HUDEP-2 (cell line): ENCODE data around the gene SPINK2.
A peak's percentile ranks its signal among the peaks of the same experiment; 100 is the strongest.

Experiments
- DNase-seq, 76 experiments: peaks; one replicate each; lab custom pipeline; 2025; ENCODE audit not compliant: unreplicated experiment in 76 of 76; lab: John Stamatoyannopoulos, UW

SPINK2 gene

DNA sequence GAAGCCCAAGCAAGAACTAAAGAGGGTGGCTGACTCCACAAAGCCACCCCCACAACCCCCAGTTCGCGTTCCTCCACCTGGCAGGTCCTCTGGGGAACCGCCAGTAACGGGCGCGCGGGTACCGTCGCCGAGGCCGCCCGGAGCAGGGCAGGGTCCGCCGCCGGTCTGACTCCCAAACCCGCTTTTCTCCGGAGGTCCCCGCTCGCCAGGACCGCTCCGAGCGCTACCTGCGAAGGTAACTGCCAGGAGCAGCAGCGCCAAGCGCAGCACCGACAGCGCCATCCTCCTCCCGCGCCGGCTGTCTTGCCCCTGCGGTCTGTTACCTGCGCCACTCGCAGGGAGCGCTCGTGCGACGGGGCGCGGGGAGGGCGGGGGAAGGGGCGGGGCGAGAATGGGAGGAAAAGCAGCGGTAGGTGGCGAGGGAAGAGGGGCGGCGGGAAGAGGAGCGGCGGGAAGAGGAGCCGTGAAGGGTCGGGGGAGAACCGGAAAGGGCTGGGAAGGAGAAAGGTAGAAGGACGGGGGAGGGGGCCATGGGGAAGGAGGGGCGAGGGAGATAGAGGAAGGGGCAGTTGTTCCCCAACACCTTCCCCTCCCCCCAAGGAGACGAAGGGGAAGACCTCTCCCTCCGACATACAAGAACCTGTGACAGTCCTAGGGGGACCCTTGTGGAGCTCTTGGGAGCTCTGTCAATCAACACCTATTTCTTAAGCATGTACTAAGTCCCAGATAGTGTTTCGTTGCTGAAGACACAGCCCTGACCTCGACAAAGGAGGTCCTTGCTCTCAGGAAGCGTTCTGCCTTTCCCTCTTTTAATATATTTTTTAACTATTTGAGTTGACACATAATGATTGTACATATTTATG, at the start of gene SPINK2:
Gene SPINK2, minus strand, starts transcription at position 321 of the 863 bp plus-strand sequence. Its CDS starts 39 bp downstream, at position 282.
- peak in 22 of 76 experiments; percentile 1 to 35 (median 8) for DNase-seq

- DNase-seq = no peak
Measured at GRCh38 chr4:56870946-56871345, 49.4 kb upstream of the SPINK2 start.

GRCh38 chr4:56863441-56864139, 42.1 kb upstream of the SPINK2 start:
- DNase-seq = no peak

GRCh38 chr4:56861360-56861759, 39.9 kb upstream of the SPINK2 start:
- peak in 1 of 76 experiments; percentile 0 for DNase-seq

DNA sequence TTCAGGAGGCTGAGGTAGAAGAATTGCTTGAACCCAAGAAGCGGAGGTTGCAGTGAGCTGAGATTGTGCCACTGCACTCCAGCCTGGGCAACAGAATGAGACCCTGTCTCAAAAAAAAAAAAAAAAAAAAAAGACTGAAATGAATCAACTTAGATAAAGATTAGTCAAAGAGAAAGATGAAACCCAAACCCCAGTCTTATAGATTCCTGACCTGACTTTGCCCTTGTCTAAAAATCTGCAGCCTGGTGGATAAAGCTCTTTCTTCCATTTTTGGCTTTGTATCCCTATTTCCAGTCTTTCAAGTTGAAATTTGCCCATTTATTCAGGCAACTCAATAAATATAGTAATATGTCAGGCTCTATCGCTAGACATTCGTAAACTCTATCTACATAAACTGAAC, 39.3 kb upstream of the SPINK2 start:
- DNase-seq = no peak

- no peak for DNase-seq
Measured at GRCh38 chr4:56859841-56860240, 38.3 kb upstream of the SPINK2 start.

DNA sequence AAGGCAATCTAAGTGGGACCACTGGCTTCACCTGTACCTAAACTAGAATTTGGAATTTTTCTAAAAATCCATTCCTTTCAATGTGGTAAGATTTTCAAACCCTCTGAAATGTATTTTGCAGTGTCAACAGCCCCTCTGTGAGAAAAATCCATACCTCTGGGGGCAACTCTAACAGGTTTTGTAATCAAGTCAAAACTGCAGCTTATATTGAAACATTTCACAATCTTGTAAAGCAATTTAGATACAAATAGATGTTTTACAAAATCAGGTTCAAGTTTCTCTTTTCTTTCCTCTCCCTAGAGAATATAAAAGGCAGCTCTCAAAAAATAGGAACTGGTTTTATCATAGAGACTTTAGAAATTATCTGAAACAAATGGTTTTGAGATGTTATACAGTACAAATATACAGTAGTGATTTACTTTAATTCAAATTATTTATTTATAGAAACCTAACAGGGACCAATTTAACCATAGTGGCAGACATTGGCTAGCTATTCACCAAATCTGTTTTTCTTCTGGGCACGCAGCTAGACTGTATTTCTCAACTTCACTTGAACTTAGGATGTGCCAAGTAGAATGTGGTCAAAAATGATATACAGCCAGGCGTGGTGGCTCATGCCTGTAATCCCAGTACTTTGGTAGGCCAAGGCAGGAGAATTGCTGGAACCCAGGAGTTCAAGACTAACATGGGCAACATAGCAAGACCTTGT, 36.3 kb upstream of the SPINK2 start:
- DNase-seq = no peak

- DNase-seq = no peak
Measured at GRCh38 chr4:56856656-56857055, 35.2 kb upstream of the SPINK2 start.

GRCh38 chr4:56850910-56851309, 29.4 kb upstream of the SPINK2 start:
- no peak for DNase-seq

DNA sequence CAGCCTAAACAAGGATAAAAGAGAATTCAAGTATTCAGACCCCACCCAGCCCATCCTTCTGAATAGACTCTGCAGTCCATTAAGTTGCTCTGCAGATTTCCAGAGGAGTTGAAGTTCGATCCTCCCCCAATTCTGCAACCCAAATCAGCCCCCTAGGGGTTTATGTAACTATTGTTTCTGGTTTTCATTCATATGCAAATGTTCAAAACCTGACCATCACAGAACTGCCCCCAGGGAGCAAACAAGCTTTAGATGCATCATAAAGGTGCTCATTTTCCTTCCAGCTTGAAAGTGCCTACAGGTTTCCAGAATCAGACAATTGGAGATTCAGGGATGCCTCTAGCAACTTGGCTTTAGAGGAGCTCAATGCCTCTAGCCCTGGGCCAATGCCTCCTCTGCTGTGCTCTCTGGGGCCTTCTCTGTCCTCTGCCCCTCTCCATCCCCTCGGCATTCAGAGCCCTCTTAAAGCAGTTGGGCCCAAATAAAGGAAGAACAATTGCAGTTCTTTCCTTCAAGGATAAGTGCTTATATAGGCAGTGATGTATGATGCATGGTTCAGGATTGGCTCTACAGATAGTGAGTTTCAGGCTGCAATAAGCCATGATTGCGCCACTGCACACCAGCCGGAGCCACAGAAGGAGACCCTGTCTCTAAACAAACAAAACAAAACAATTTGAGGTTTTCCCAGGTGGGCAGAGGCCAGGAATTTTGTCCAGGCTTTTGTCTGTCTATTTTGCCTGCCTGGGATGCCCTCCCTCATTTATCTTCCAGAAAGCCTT, 23.5 kb upstream of the SPINK2 start:
- DNase-seq = no peak

DNA sequence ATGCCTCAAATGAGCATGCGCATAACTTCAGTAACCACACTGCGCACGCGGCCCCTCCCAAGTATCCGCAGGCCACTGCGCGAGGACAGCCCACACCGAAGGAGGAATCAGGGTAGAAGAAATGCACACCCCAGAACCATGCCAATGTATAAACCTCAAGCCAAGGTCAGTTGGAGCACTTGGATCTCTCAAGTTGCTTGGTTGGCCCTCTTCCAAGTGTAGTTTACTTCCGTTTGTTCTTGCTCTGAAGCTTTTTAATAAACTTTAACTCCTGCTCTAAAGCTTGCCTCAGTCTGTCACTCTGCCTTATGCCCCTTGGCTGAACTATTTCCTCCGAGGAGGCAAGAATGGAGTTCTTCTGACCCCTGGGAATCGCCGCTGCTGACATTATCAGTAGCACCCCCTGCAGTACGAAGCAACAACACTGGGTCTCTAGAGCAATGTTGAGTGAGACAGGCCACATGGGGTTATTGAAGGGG, 22.0 kb upstream of the SPINK2 start:
- no peak for DNase-seq

DNA sequence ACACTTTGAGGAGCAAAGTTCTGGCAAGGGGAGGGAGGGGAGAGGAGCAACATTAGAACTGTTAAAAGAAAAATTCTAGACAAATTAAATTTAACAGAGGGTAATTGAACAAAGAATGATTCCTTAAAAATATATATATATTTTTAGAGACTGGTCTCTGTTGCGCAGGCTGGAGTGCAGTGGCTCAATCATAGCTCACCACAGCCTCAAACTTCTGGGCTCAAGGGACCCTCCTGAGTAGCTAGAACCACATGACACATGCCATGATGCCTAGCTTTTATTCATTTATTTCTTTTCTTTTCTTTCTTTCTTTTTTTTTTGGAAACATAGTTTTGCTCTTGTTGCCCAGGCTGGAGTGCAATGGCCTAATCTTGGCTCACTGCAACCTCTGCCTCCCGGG, 19.1 kb upstream of the SPINK2 start:
- no peak for DNase-seq

- DNase-seq = no peak
Measured at GRCh38 chr4:56828784-56829535, 7.5 kb upstream of the SPINK2 start.

DNA sequence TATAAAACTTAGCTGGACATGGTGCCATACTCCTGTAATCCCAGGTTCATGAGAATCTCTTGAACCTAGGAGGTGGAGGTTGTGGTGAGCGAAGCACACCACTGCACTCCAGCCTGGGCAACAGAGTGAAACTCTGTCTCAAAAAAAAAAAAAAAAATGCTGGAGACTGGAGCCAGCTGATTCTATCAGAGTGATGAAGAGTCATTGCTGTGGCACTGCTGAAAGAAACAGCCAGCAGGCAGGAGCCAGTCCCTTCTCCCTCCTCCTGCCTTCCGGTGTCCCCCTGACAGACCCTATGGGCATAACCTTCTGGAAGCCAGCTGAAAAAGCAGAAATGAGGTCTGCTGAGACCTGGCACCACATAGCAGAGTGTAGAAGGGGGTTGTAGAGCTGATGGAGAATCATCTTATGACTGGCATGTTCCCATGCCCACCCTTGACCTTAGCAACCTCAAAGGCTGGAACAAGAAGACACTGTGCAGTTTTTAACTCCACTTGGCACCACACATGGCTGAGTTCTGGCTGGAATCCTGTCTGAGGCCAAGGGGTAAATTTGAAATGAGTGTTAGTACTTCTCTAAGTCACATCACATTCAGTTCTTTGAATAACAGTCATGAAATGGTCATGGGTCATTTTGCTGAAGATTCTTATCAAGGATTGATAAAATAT, 2.6 kb upstream of the SPINK2 start:
- no peak for DNase-seq

- DNase-seq = no peak
Measured at GRCh38 chr4:56818797-56819196, 2.7 kb downstream of the SPINK2 start.

DNA sequence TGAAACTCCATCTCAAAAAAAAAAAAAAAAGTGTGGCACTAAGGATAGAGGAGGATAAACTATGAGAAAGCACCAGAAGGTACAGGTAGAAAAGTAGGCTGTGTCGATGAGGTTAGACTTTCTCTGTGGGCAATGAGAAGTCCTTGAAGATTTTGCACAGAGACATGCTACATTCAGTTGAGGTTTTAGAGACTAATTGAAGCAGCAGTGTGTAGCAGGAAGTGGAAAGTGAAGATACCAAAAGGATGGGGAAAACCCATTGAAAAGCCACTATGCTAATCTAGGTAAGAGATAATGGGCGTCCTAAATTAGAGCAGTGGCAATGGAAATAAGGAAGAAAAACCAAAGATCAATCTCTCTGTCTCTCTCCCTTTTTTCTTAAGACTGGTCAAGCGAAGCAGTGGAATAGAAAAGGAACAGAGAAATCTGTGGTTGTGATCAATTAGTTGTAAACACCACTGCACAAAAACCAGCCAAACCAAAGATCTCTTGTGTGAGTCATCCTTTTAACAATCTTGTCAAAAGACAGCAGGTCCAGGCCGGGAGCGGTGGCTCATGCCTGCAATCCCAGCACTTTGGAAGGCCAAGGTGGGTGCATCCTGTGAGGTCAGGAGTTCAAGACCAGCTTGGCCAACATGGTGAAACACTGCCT, 3.5 kb downstream of the SPINK2 start:
- no peak for DNase-seq

- no peak for DNase-seq
Measured at GRCh38 chr4:56806666-56807065, 14.8 kb downstream of the SPINK2 start.

DNA sequence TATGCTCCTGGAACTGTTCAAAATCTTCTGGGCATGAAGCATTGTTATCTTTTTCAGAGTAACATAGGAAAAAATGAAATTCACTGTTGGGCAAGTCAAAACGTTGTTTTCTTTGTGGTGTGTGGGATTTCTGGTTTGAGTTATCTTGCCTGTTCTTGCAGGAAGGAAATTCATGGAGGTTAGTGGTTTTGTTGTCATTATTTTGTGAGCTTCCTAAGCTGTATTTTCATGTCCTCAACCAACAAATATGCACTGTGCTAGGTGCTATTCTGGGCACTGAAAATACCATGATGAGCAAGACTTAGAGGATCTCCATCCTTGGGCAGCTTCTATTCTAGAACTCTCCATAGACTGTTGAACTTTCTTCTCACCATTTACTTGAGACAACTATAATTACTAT, 16.9 kb downstream of the SPINK2 start:
- DNase-seq = no peak

DNA sequence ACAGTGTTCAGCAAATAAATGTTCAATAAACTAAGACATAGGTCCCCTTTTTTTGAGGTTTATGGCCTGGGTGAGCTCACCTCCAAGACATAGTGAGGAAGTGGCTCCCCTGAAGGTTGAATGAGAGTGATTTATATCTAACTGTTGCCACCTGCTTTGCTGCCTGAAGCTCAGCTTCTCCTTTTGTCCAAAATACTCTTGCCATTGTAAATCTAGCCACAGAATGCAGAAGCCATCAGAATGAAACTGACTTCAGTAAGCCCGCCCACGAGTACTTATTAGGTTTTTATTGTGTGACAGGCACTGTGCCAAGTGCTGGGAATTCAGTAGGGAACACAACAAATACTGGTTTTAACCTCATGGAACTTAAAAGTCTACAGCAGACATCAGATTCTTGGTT, 18.0 kb downstream of the SPINK2 start:
- no peak for DNase-seq
